Fibroblast of pulmonary artery (primary cell): Measurements from ENCODE around the gene SH3YL1.

ENCODE experiments used
- DNase-seq: peaks from one replicate; pipeline ENCODE4 v3.0.0-alpha.2; 2010; ENCODE audit warnings: low read depth
- H3K4me3 ChIP-seq: replicated peaks from 2 replicates; pipeline ENCODE4 v1.5.1; 2011; ENCODE audit warnings: low read depth, mild to moderate bottlenecking, control low read depth, low read length, moderate library complexity
- CTCF ChIP-seq: IDR thresholded peaks from 2 replicates; pipeline ENCODE4 v1.5.1; 2011; ENCODE audit warnings: mild to moderate bottlenecking, control low read depth, low read length, inconsistent platforms; ENCODE audit errors: missing control alignments

The SH3YL1 gene

DNA sequence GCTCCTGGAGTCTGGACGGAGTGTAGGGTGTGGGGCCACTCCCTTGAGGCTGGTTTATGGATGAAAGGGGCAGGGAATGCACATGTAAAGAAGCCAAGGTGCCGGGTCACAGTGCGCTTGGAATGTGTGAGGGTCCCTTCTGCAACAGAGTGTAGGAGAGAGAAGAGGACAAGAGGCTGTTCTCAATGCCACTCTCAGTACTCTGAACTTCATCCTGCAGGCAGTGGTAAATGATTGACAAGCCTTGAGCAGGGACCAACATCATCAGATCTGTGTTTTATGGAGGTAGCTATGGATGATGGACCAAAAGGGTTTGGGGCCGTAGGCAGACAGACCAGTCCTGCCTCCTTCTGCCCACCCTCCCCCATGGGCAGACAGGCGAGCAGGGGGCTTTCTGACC, 31.3 kb upstream of the SH3YL1 start:
- no peak for TF ChIP-seq CTCF
- no peak overlapping the region for H3K4me3 ChIP-seq
- DNase-seq: no peak

- DNase-seq: peak; percentile 82
- peak; percentile 78 for TF ChIP-seq CTCF
- H3K4me3 ChIP-seq: peak overlapping the region; percentile 56
Measured at GRCh38 chr2:290090-290722, 26.4 kb upstream of the SH3YL1 start.

- DNase-seq: peak; percentile 18
- no peak for TF ChIP-seq CTCF
- peak overlapping the region; percentile 56 for H3K4me3 ChIP-seq
Measured at GRCh38 chr2:289362-290089, 25.7 kb upstream of the SH3YL1 start.

- no peak for DNase-seq
- H3K4me3 ChIP-seq: peak overlapping the region; percentile 56
- no peak for TF ChIP-seq CTCF
Measured at GRCh38 chr2:288758-289361, 25.0 kb upstream of the SH3YL1 start.

GRCh38 chr2:287911-288757, 24.3 kb upstream of the SH3YL1 start, which contains the start of gene ALKAL2:
ALKAL2 (minus strand) TSS chr2:288091; CDS start chr2:287835, 256 bp downstream.
- no peak for TF ChIP-seq CTCF
- peak; percentile 10 for DNase-seq
- peak within 1 kb of the TSS; percentile 12 for H3K4me3 ChIP-seq

- H3K4me3 ChIP-seq: no peak overlapping the region
- TF ChIP-seq CTCF: no peak
- peak; percentile 45 for DNase-seq
Measured at GRCh38 chr2:287471-287885, 23.6 kb upstream of the SH3YL1 start.
